Stimulated activated CD8-positive, alpha-beta memory T cell treated with anti-CD3 and anti-CD28 coated beads, Interleukin-4, amount 100 ng/mL, for 4 hours (primary cell): ENCODE measurements around the gene ZNF414.
"Not testable (repeated sequence)": the region's sequence is repeated elsewhere in the genome, so short reads cannot be mapped to it uniquely, and the experiment has no call there.

Source experiments
- DNase-seq, 2 donors: peaks; one replicate each; pipeline ENCODE4 v3.0.0-alpha.2; 2020; ENCODE audit warnings: low read depth in 2 of 2, low spot score in 1 of 2

Gene ZNF414, protein sequence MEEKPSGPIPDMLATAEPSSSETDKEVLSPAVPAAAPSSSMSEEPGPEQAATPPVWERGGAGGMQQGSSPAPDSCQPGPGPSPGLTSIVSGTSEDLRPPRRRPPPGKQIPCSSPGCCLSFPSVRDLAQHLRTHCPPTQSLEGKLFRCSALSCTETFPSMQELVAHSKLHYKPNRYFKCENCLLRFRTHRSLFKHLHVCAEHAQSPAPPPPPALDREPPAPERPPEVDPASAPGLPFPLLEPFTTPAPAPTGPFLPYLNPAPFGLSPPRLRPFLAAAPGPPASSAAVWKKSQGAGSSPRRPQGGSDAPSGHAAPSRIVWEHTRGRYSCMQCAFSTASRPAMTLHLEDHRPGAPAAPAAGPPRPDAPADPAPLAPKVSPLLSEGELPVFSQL

DNA sequence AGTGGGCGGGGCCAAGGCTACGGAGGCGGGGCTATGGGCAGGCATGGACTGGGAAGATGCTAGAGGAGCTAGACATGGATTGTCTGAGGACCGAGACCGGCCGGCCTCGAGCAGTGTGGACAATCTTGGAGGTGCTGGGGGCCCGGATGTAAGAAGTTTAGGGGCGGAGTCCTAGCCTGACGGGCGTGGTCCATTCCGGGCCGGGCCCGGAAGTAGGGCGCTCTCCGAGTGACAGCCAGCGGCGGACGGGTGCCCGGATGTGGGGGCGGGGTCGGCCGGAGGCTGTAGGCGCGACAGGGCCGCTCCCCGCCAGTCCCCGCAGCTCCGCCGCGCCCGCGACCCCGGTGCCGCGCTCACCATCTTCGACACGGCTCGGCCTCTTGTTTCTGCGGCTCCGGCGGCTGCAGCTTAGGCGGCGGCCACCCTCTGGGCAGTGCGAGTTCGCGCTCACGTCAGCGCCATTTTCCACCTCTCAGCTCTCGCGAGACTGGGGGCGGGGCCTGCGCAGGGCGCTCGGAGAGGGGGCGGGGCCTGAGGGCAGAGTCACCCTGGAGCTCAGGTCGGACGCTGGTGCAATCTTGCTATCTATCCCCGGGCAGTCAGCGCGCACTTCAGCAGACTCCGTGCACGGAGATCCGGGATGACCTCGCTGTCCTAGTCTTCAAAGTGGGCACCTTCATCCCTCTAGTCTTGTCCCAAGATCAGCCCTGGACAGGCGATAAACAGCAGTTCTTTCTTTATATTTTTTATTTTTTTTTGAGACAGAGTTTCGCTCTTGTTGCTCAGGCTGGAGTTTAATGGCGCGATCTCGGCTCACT lies at the start of gene ZNF414:
ZNF414 (minus strand) TSS at position 481 of the 818 bp plus-strand sequence; CDS start at position 360, 121 bp downstream.
- peak; percentile 92 to 95 for DNase-seq

DNA sequence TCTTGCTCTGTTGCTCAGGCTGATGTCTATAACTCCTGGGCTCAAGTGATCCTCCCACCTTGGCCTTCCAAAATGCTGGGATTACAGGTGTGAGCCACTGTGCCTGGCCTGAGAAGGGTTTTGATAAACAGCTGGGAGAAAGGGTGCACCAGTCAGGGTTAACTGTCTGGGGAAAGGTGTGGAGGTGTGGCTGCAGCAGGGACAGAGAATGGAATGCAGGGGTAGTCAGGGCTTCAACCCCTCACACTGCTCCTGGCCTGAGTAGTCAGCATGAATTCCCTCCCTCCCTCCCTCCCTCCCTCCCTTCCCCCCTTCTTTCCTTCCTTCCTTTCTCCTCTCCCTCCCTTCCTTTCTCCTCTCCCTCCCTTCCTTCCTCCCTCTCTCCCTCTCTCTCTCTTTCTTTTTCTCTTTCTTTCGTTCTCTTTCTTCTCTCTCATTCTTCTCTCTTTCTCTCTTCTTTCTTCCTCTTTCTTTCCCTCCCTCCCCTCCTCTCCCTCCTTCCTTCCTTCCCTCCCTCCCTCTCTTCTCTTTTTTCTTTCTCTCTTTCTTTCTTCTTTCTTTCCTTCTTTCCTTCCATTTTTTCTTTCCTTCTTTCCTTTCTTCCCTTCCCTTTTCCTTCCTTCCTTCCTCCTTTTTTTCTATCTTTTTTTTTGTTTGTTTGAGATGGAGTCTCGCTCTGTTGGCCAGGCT lies 47.3 kb upstream of the ZNF414 start:
- no peak for DNase-seq

DNA sequence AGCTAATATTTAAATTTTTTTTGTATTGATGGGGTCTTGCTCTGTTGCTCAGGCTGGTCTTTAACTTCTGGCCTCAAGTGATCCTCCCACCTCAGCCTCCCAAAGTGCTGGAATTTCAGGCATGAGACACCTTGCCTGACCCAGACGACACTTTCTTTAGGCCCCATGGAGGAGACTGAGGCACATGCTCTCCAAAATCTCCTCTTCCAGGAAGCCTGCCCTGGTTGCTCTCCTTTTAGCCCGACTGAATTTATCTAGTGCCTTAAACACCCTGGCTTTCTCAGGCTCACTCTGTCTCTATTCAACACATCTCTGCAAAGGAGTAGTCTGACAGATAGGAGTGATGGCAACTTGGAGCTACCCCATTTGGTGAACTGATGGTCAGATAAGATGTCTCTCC lies 44.4 kb upstream of the ZNF414 start:
- no peak for DNase-seq

DNA sequence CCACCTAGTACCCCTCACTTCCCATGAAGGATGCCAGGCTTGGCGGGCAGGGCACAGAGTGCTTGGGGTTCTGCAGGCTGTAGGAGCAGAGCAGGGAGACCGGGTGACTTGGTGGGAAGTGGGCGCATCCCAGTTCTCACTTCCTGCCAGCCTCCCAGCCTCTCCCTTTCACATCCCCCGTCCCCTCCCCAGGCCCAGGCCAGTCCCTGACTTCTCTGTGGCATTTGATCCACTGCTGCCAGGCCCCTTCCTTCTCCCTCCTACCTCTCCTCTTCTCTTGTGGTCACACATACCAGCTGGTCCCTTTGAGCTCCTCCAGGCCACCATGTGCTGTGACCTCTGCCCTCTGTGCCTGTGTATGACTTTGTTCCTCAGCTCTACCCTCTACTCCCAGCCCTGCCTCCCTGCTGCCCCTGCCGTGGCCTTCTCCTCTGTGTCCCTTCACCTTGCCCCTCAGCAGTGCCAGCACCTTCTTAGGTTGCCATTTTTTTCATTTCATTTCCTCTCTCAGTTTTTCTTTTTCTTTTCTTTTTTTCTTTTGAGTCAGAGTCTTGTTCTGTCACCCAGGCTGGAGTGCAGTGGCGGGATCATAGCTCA lies 43.8 kb upstream of the ZNF414 start:
- no peak for DNase-seq

DNA sequence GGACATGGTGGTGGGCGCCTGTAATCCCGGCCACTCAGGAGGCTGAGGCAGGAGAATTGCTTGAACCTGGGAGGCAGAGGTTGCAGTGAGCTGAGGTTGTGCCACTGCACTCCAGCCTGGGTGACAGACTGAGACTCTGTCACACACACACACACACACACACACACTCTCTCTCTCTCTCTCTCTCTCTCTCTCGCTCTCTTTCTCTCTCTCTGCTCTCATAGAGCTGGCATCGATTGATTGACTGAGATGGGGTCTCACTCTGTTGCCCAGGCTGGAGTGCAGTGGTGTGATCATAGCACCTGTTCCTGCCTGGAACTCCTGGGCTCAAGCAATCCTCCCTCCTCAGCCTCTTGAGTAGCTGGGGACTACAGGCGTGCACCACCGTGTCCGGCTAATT lies 39.8 kb upstream of the ZNF414 start:
- not testable (repeated sequence) for DNase-seq

DNA sequence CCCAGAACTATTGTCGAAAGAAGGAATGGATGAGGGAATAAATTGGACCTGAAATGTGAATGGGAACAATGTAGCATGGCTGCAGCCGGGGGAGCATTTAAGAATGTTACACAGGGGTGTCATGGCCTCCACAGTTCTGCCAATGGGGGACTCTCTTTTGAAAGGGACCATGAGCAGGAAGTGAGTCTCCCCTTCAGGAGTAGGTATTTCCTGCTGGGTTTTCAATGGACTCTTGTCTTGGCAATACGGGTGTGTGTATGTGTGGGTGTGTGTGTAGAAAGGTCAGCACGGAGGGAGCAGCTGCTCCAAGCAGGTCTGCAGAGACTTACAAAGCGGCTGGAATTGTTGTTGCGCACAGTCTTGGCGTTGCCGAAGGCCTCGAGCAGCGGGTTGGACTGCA lies 38.8 kb upstream of the ZNF414 start:
- no peak for DNase-seq

DNA sequence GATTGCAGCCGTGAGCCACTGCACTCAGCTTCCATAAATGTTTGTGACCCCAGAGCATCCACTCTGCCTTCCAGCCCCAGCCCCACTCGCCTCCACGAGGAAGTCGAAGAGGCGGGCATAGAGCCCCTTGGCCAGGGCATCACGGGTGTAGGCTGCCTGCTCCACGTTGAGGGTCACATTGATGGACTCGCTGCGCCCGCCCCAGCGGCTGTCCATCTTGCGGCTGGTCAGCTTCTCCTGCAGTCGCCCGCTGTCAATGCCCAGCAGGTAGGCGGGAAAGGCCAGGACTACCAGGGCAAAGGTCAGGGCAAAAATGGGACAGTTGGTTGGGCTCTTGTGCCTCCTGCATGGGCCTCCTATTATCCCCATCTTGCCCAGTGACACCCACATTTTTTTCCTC lies 36.1 kb upstream of the ZNF414 start:
- DNase-seq: no peak

DNA sequence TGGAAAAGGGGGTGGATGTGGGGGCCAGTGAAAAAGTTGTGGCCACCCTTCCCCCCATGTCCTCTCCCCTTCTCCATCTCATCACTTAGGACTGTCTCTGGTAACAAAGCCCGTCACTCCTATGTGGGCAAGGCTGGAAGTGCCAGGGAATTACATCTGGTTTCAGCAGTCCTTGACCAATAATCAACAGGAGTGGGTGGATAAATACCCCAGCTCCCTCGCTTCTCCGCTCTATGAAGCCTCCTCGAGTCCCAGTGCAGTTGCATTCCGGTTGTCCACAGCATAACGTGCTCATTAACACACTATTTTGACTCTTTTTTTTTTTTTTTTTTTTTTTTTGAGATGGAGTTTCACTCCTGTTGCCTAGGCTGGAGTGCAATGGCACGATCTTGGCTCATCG lies 31.8 kb upstream of the ZNF414 start:
- no peak for DNase-seq

DNA sequence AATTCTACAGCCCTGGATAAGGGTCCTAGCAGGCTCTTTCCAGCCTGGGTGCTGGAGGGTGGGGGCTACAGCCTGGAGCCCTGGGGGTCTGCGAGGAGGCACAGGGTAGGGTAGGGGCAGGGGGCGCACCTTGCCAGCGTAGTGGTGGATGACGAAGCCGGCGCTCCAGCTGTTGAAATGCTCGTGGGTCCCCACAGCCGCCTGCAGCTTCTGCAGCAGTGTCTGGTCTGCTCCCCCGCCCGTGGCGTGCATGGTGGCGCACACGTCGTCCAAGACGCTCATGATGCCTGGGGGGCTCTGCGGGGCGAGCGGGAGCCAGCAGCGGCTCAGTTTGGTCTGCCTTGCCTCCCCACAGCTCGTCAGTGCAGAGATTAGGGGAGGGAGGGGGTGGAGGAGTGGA lies 30.2 kb upstream of the ZNF414 start:
- no peak for DNase-seq

DNA sequence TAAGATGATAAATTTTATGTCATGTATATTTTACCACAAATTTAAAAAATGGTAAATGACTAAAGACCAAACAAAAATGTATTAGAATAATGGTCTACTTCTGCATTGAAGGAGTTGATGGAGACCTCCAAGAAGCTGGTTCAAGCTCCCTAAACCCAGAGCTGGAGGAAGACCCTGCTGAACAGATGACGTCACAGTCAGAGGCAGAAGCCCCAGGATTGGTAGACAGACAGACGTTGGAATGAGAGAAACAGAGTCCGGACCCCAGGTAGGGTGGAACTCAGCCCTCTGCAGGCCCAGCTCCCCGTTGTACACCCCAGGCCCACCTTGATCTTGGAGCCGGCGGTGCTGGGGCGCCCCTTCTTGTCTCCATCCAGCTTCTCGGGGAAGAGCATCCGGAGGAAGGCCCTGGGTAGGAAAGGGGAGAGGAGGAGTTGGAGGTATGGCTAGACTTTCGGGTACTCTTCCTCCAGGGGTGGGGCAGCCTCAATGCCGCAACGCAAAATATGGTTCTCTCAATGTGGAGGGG lies 25.7 kb upstream of the ZNF414 start:
- no peak for DNase-seq

DNA sequence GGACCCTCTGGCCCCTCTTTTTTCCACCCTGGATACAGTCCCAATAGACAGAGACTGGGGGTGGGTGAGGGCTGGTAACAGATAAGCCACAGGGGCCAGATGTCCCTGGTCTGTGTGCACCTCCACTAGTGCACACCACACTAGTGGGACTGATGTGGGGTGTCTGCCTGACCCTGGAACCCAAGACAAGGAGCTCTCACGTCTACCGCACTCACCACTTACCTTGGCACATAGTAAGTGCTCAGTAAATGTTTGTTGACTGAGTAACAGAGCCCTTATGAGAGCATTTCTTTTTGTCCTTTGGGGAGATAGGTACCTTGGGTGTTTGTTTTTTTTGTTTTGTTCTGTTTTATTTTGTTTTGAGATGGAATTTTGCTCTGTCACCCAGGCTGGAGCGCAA lies 23.1 kb upstream of the ZNF414 start:
- no peak for DNase-seq

DNA sequence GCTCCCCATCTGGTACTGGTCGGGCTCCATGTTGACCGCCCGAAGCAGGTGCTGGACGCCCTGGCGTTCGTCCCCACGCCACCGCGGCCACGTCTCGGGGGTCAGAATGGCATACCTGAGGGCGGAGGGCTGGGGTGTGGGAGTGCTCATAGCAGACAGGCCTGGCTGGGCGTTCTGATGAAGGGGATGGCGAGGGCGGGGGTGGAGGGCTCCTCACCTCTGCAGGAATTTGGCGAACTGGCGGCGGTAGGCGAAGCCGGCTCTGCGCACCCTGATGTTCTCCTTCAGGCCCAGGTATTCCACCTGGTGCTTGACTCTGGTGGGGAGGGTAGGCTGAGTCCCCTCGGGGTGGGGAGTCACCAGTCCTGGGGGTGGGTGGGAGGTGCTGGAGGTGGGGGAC lies 22.3 kb upstream of the ZNF414 start:
- no peak for DNase-seq

DNA sequence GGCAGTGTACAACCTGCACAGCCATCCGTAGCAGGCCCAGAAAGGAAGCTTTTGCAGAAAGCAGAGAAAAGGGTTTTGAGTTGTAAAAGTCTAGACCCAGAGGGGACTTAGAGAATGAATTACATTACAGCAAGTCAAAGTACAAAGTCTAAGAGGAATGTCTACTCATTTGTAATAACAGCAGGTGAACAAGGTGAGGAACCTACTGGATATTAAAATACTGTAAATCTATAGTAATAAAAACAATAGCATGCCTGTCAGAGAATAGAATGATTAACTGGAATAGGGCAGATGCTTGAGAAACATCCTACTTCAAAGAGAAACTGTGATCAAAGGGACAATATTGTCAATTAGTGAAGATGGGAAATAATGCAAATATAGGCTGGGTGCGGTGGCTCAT lies 18.3 kb upstream of the ZNF414 start:
- no peak for DNase-seq

DNA sequence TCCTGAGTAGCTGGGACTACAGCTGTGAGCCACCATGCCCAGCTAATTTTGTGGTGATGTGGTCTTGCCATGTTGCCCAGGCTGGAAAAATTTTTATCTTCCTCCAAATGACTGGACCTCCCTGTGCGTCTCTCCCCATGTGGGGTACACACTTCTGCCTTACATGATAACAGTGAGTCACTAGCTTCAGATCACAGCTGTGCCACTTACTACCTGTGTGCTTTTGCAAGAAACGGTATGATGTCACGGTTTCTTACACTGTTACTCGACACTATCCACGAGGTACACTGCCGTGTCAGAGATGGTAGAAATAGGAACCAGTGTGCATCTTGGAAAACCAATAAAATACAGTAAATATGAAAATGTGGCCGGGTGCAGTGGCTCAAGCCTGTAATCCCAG lies 17.5 kb upstream of the ZNF414 start:
- no peak for DNase-seq

DNA sequence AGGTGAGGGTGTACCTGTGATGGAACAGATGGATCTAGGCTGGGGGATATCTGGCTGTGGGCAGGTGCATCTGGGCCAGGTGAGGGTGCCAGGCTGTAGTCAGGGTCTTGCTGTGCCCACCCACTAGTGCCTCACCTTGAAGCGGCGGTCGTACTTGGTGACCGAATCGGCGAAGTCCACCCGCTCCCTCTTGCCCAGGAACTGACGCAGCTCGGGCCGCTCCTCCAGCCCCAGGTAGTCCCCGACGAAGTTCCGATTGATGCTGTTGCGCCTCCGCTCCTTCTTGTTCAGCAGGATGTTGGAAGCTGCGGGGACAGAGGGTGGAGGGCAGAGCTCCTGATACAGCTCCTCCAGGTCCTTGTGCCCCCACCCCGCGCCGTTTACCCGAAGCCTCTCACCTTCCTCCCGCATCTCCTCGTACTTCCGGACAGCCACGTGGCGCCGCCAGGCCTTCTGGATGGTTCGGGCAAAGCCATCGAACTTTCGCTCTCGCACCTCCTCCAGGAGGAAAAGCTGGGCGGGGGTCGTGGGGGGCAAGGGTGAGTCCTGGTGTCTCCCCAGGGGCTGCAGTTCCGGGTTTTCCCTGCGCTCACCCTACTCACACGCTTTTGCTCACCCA lies 16.2 kb upstream of the ZNF414 start:
- DNase-seq: no peak

DNA sequence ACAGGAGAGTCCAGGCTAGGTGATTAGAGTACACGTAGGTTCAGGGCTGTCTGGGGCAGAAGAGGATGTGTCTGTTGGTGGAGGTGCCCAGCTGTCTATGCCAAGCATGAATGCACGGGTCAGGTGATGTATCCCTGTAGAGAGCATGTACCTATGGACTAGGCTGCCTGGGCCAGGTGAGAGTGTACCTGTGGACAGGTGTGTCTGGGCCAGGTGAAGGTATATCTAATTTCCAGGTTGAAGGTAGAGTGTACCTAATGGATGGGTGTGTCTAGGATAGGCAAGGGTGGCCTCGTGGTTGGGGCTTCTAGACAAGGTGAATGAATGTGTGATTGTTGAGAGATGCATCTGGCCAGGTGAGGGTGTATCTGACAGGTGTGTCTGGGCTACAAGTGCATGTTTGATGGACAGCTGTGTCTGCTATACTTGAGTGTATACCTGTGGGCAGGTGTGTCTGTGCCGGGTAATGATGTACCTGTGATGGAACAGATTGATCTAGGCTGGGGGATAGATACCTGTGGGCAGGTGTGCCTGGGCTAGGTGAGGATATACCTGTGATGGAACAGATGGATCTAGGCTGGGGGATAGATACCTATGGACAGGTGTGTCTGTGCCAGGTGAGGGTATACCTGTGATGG lies 15.5 kb upstream of the ZNF414 start:
- DNase-seq: no peak

DNA sequence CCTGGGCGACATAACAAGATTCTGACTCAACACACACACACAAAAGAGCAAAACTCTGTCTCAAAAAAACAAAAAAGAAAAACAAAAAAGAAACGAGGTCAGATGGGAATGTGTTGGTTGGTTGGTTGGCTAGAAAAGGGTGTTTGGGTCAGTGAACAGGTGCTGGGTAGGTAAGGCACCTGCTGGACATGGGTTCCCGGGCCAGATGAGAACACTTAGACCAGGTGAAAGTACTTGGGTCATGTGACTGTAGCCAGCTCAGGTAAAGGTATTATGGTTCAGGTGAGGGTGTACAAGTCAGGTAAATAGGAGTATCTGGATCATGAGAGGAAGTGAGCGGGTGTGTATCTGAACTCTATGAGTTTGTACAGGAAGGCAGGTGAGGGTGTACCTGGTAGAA lies 14.5 kb upstream of the ZNF414 start:
- DNase-seq: no peak

DNA sequence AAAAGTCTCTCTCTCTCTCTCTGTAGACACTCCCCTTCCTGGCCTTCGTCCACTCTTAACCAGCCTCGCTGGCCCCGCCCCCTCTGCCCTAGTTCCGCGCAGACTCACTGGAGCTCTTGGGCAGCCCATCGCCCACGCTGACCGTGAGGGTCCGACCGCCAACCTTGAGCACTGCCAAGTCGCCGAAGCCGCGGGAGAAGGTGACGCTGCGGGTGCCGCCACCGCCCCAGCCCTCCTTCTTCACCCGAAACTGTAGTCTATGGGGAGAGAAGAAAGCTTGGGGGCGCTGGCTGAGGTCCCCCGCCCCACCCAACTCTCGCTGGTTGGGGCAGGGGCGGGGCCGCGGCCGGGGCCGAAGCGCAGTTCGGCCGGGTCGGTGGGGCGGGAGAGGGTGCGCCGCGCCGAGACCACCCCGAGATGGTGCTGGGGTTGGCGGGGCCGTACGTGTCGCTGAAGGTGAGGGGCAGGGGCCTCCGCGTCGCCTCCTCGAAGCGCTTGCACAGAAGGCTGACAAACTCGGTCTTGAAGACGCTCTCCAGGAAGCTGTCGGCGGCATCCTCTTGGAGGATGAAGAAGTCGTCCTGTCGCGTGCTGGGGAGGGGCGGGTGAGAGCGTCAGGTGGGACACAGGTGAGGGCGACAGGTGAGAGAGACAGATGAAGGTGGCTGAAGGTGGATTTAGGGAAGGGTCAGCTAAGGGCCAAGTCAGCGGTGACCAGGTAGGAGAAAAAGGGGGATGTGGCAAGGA lies 12.6 kb upstream of the ZNF414 start:
- no peak for DNase-seq

DNA sequence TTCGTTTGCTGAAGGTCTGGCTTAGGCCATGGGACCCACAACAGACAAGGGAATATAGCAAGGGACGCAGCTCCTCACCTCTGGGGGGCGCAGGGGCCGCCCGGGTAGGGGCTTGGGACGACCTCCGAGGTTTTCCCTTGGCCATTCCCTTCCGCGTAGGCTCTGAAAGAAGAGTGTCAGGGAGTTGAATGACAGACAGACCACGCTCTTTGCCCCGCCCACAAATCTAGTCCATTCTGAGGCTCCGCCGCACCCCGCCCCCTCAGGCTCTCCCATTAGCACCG lies 11.4 kb upstream of the ZNF414 start:
- no peak for DNase-seq

DNA sequence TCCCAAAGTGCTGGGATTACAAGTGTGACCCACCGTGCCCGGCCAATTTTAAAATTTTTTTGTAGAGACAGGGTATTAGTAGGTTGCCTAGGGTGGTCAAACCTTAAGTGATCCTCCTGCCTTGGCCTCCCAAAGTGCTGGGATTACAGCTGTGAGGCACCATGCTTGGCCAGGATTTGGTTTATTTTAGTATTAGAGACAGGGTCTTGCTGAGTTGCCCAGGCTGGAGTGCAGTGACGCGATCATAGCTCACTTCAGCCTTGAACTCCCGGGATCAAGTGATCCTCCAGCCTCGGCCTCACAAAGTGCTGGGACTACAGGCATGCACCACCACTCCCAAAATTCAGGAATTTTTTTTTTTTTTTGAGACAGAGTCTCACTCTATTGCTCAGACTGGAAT lies 5.4 kb upstream of the ZNF414 start:
- DNase-seq: no peak
